H1 (cell line): ENCODE measurements around the gene NRP2. TPM values are rescaled to one million over a fixed set of nuclear protein-coding genes. Genes with fewer than 3 reads are reported as not detected.

Source experiments
- CTCF ChIA-PET: fragments of 300-600 bp; sonication (Branson Sonifier 250); formaldehyde crosslinking; loops from one replicate; lab custom pipeline; 2021; ENCODE audit not compliant: partially characterized antibody; lab: Charles Lee
- POLR2A ChIA-PET: fragments of 300-600 bp; sonication (Branson Sonifier 250); formaldehyde crosslinking; loops from one replicate; lab custom pipeline; 2021; ENCODE audit warnings: inconsistent platforms; ENCODE audit not compliant: partially characterized antibody; lab: Charles Lee
- DNase-seq, 2 experiments: peaks; one replicate each; pipeline versions ENCODE4 v3.0.0 to v3.0.0-alpha.2; 2010 to 2022; ENCODE audit warnings: low spot score in 2 of 2, low read depth in 1 of 2, mixed read lengths in 1 of 2
- FAIRE-seq: peaks from 2 replicates; lab custom pipeline; 2011; peaks lifted over from hg19 to GRCh38; lab: Jason Lieb, UNC
- H2AFZ ChIP-seq: 2 replicates; pipeline ENCODE4 v1.8.1; 2012; ENCODE audit warnings: low read length, inconsistent platforms
- H2AK5ac ChIP-seq: 2 replicates; pipeline ENCODE4 v1.6.1; 2013; ENCODE audit warnings: low read depth, low read length
- H2BK120ac ChIP-seq: replicated peaks from 2 replicates; pipeline ENCODE3; 2013; ENCODE audit warnings: low read depth, low read length, inconsistent platforms
- H2BK12ac ChIP-seq: 2 replicates; pipeline ENCODE4 v1.6.1; 2013; ENCODE audit warnings: low read depth, low read length
- H2BK15ac ChIP-seq: 2 replicates; pipeline ENCODE4 v1.6.1; 2013; ENCODE audit warnings: low read length
- H2BK20ac ChIP-seq: 2 replicates; pipeline ENCODE4 v1.6.1; 2013; ENCODE audit warnings: low read length
- H2BK5ac ChIP-seq: 2 replicates; pipeline ENCODE4 v1.6.1; 2013; ENCODE audit warnings: low read depth, low read length
- H3K14ac ChIP-seq: 2 replicates; pipeline ENCODE4 v1.6.1; 2013; ENCODE audit warnings: inconsistent platforms; ENCODE audit not compliant: insufficient read length
- H3K18ac ChIP-seq: 2 replicates; pipeline ENCODE4 v1.6.1; 2013; ENCODE audit warnings: low read length; ENCODE audit errors: extremely low read depth
- H3K23ac ChIP-seq: 2 replicates; pipeline ENCODE4 v1.6.1; 2013; ENCODE audit warnings: inconsistent platforms; ENCODE audit not compliant: insufficient read length
- H3K23me2 ChIP-seq: 2 replicates; pipeline ENCODE4 v1.6.1; 2013; ENCODE audit warnings: low read depth, low read length
- H3K27ac ChIP-seq: 2 replicates; pipeline ENCODE4 v1.6.1; 2011; ENCODE audit warnings: low read depth, low read length, inconsistent platforms
- H3K27me3 ChIP-seq, 4 experiments: replicated peaks in 1 of 4; 1 replicate in 1 of 4; 2 replicates in 3 of 4; pipeline versions ENCODE4 v1.6.1 to v1.8.1; 2011 to 2013; ENCODE audit warnings: low read length in 3 of 4, mild to moderate bottlenecking in 3 of 4, inconsistent platforms in 2 of 4, mixed read lengths in 2 of 4, moderate library complexity in 1 of 4; ENCODE audit not compliant: control insufficient read depth in 3 of 4, insufficient read depth in 3 of 4; ENCODE audit errors: extremely low read depth in 1 of 4
- H3K36me3 ChIP-seq, 4 experiments: 2 replicates each; pipeline versions ENCODE4 v1.6.1 to v1.8.1; 2011 to 2013; ENCODE audit warnings: mild to moderate bottlenecking in 4 of 4, low read length in 3 of 4, moderate library complexity in 2 of 4, control low read depth in 1 of 4, inconsistent platforms in 1 of 4; ENCODE audit not compliant: insufficient read depth in 4 of 4, control insufficient read depth in 2 of 4
- H3K4ac ChIP-seq: replicated peaks from 2 replicates; pipeline ENCODE3; 2013; ENCODE audit warnings: low read length, low read depth, mixed read lengths, inconsistent platforms; ENCODE audit not compliant: insufficient read length
- H3K4me1 ChIP-seq, 4 experiments: replicated peaks in 1 of 4; 1 replicate in 1 of 4; 2 replicates in 3 of 4; pipeline versions ENCODE4 v1.6.1 to v1.8.1; 2011 to 2013; ENCODE audit warnings: low read length in 3 of 4, inconsistent platforms in 2 of 4, mixed read lengths in 1 of 4; ENCODE audit not compliant: insufficient read depth in 4 of 4, control insufficient read depth in 3 of 4
- H3K4me2 ChIP-seq, 2 experiments: 2 replicates each; pipeline versions ENCODE4 v1.6.1 to v1.8.1; 2011 to 2013; ENCODE audit warnings: low read depth in 2 of 2, low read length in 2 of 2, control low read depth in 1 of 2, inconsistent platforms in 1 of 2, mild to moderate bottlenecking in 1 of 2; ENCODE audit not compliant: insufficient read depth in 1 of 2
- H3K4me3 ChIP-seq, 4 experiments: fragments of 200-600, 300-600 bp in 1 of 4; sonication (generic), shearing (Covaris generic), sonication (Bioruptor Twin) in 1 of 4; 2 replicates each; pipeline versions ENCODE4 v1.5.1 to v1.8.1; 2011 to 2016; ENCODE audit warnings: low read length in 4 of 4, low read depth in 3 of 4, control low read depth in 2 of 4, inconsistent platforms in 2 of 4, mild to moderate bottlenecking in 2 of 4, mixed read lengths in 1 of 4, moderate library complexity in 1 of 4; ENCODE audit not compliant: insufficient read depth in 2 of 4; ENCODE audit errors: extremely low read depth in 1 of 4
- H3K56ac ChIP-seq: replicated peaks from 2 replicates; pipeline ENCODE3; 2013; ENCODE audit warnings: low read depth, mild to moderate bottlenecking, mixed read lengths, low read length, inconsistent platforms; ENCODE audit not compliant: insufficient read length
- H3K79me1 ChIP-seq: 2 replicates; pipeline ENCODE4 v1.6.1; 2013; ENCODE audit warnings: low read depth, low read length, control low read depth
- H3K79me2 ChIP-seq, 2 experiments: 2 replicates each; pipeline versions ENCODE4 v1.6.1 to v1.8.1; 2012 to 2013; ENCODE audit warnings: low read length in 2 of 2, mild to moderate bottlenecking in 2 of 2, inconsistent platforms in 1 of 2; ENCODE audit not compliant: insufficient read depth in 2 of 2, control insufficient read depth in 1 of 2
- H3K9ac ChIP-seq, 4 experiments: replicated peaks in 1 of 4; 1 replicate in 1 of 4; 2 replicates in 3 of 4; pipeline versions ENCODE4 v1.6.1 to v1.8.1; 2011 to 2013; ENCODE audit warnings: low read depth in 3 of 4, low read length in 3 of 4, control low read depth in 2 of 4, mild to moderate bottlenecking in 2 of 4, moderate library complexity in 2 of 4, inconsistent platforms in 1 of 4; ENCODE audit errors: extremely low read depth in 1 of 4
- H3K9me3 ChIP-seq, 2 experiments: 2 replicates each; pipeline versions ENCODE4 v1.6.1 to v1.8.1; 2012 to 2013; ENCODE audit warnings: mild to moderate bottlenecking in 2 of 2, moderate library complexity in 2 of 2, control low read depth in 1 of 2, inconsistent platforms in 1 of 2, low read depth in 1 of 2, low read length in 1 of 2, mixed read lengths in 1 of 2; ENCODE audit not compliant: insufficient read depth in 2 of 2
- H4K20me1 ChIP-seq, 2 experiments: replicated peaks in 1 of 2; 2 replicates each; pipeline versions ENCODE3 to v1.8.1; 2011 to 2013; ENCODE audit warnings: inconsistent platforms in 2 of 2, low read length in 2 of 2, mild to moderate bottlenecking in 1 of 2; ENCODE audit not compliant: insufficient read depth in 2 of 2, control insufficient read depth in 1 of 2
- H4K5ac ChIP-seq: 2 replicates; pipeline ENCODE4 v1.6.1; 2013; ENCODE audit warnings: low read length, low read depth, mixed read lengths, inconsistent platforms; ENCODE audit not compliant: insufficient read length
- H4K8ac ChIP-seq: 2 replicates; pipeline ENCODE4 v1.8.0; 2013; ENCODE audit warnings: mild to moderate bottlenecking, moderate library complexity, low read length, inconsistent platforms; ENCODE audit not compliant: insufficient read depth; ENCODE audit errors: extremely low read depth
- H4K91ac ChIP-seq: replicated peaks from 2 replicates; pipeline ENCODE3; 2013; ENCODE audit warnings: low read length, mixed read lengths, inconsistent platforms; ENCODE audit not compliant: insufficient read length
- BRCA1 ChIP-seq: IDR thresholded peaks from 2 replicates; pipeline ENCODE4 v1.6.1; 2012; ENCODE audit warnings: low read depth, low read length, improper control_type of control experiment
- CBX5 ChIP-seq: fragments of 300-800, 300-1000 bp; sonication (generic); IDR thresholded peaks from 2 replicates; pipeline ENCODE4 v1.7.1; 2016; ENCODE audit warnings: antibody characterized with exemption, low read length, low read depth
- KDM4A ChIP-seq: IDR thresholded peaks from one replicate; pipeline ENCODE4 v1.7.1; 2012; ENCODE audit warnings: low read depth, mild to moderate bottlenecking, moderate library complexity, low read length, inconsistent platforms; ENCODE audit not compliant: severe bottlenecking
- NRF1 ChIP-seq: IDR thresholded peaks from 2 replicates; pipeline ENCODE4 v1.6.1; 2011; ENCODE audit warnings: mild to moderate bottlenecking, low read depth, low read length, improper control_type of control experiment
- RNF2 ChIP-seq: fragments of 200-900, 300-1000 bp; sonication (generic); IDR thresholded peaks from 2 replicates; pipeline ENCODE4 v1.7.1; 2016; ENCODE audit warnings: borderline replicate concordance, low read depth, mild to moderate bottlenecking, antibody characterized with exemption, low read length; ENCODE audit not compliant: poor library complexity, severe bottlenecking; ENCODE audit errors: missing control alignments
- WGBS, 2 experiments: shearing (Covaris generic) in 1 of 2; methylation state at CpG; one replicate each; pipeline versions ENCODE4 v1.1.6 to v1.1.7; 2013 to 2015; ENCODE audit warnings: low lambda C conversion rate in 2 of 2, mixed read lengths in 2 of 2, inconsistent platforms in 1 of 2, low coverage in 1 of 2, missing lambda C conversion rate in 1 of 2; ENCODE audit not compliant: insufficient replicate concordance in 2 of 2, insufficient coverage in 1 of 2, insufficient read length in 1 of 2; ENCODE audit errors: extremely low coverage in 1 of 2, missing lambda C conversion rate in 1 of 2; 5-methylcytosine and 5-hydroxymethylcytosine counted together
- polyA plus RNA-seq, 7 experiments: library from polyadenylated mRNA; depleted of rRNA in 3 of 7; stranded (reverse) in 5 of 7; unstranded in 2 of 7; fragments of >200 nt in 5 of 7; fragments of 200-250 nt in 2 of 7; gene quantifications; 1 replicate in 5 of 7; 2 replicates in 1 of 7; 4 replicates in 1 of 7; pipeline versions ENCODE4 v1.2.1 to v1.2.3, GENCODE V29; 2011 to 2013; ENCODE audit warnings: missing spikeins in 2 of 7, mixed read lengths in 2 of 7
- total RNA-seq: library from RNA; stranded (reverse); fragmentation: NEBNext Ultra II Directional; extraction: Animal tissue kit (Norgen Biotek cat#: 25700); gene quantifications from 2 replicates; pipeline ENCODE4 v1.2.1, GENCODE V29; 2021

Gene NRP2
- total and polyA plus RNA-seq, 2 of the 8 experiments (the other 6 are each of a cell fraction or from before 2014, with no cell fraction given): 32.0 to 37.8 TPM

- DNase-seq: no peak
- ChIA-PET POLR2A (no interaction called here), CTCF (interaction anchor here (0.6 to 7.4 kb wide), 11 partner anchors 10 to 92 kb away, joined by 3 to 82 read pairs (median 4); no protein-coding TSS in a partner anchor)
- no peaks in the 10 kb centered on the region for H4K20me1 ChIP-seq
- TF ChIP-seq NRF1 (no peak), BRCA1 (no peak), CBX5 (no peak), RNF2 (no peak), KDM4A (no peak)
- 90% methylated on average over 10 of the region's 10 CpGs; no CpG with 5 or more reads in 1 of the 2 experiments for WGBS, 2 experiments
- no peak overlapping the region for H3K27ac ChIP-seq
- H3K27me3 ChIP-seq: no peaks in the 10 kb centered on the region
- no peak overlapping the region for H2BK20ac ChIP-seq
- no peak overlapping the region for H2BK120ac ChIP-seq
- no peak overlapping the region for H2BK5ac ChIP-seq
- no peak overlapping the region for H3K9ac ChIP-seq
- H4K91ac ChIP-seq: no peak overlapping the region
- no peak overlapping the region for H2BK12ac ChIP-seq
- H3K23ac ChIP-seq: no peak overlapping the region
- no peak overlapping the region for H2BK15ac ChIP-seq
- H3K4ac ChIP-seq: no peak overlapping the region
- no peaks in the 10 kb centered on the region for H3K9me3 ChIP-seq
- peaks cover 0 to 3% (median 0%) of the 10 kb centered on the region in 4 experiments; a peak in 1 of 8 replicates for H3K36me3 ChIP-seq
- H3K56ac ChIP-seq: no peak overlapping the region
- H2AFZ ChIP-seq: no peak overlapping the region
- H3K4me3 ChIP-seq: no peak overlapping the region
- H3K79me1 ChIP-seq: no peaks in the 10 kb centered on the region
- no peak overlapping the region for H3K4me2 ChIP-seq
- H4K8ac ChIP-seq: no peak overlapping the region
- no peak for FAIRE-seq
- H3K14ac ChIP-seq: no peak overlapping the region
- no peak overlapping the region for H3K18ac ChIP-seq
- H2AK5ac ChIP-seq: no peak overlapping the region
- H3K79me2 ChIP-seq: no peaks in the 10 kb centered on the region
- no peak overlapping the region for H4K5ac ChIP-seq
- peaks cover 14 to 30% (median 22%) of the 10 kb centered on the region in 4 experiments for H3K4me1 ChIP-seq
- H3K23me2 ChIP-seq: no peaks in the 10 kb centered on the region
Measured at GRCh38 chr2:205717175-205717846, 35.0 kb downstream of the NRP2 start.
